ENCODE measurements around the gene STK35.

The STK35 gene

GRCh38 chr20:2054911-2055310 lies 46.7 kb upstream of the STK35 start:
- Histone ChIP-seq H3K9ac (no peak overlapping the region), H3K79me2 (ENCODE audit: insufficient read depth, low read depth) (no peaks in the 10 kb centered on the region), H3K4me2 (no peak overlapping the region), H3K27me3 (ENCODE audit: insufficient read depth, low read depth) (no peaks in the 10 kb centered on the region), H4K20me1 (ENCODE audit: insufficient read depth) (no peaks in the 10 kb centered on the region), H3K4me1 (ENCODE audit: low read depth, poor library complexity, severe bottlenecking) (no peaks in the 10 kb centered on the region), H3K36me3 (ENCODE audit: insufficient read depth) (no peaks in the 10 kb centered on the region), H3K27ac (no peak overlapping the region), H2AFZ (ENCODE audit: low read depth) (no peak overlapping the region), H3K4me3 (IDR thresholded peaks at IDR 0.05; ENCODE audit: insufficient read depth, low read depth, low read length) (no peak overlapping the region)
- no peak for TF ChIP-seq CTCF (conservative IDR thresholded peaks at IDR 0.05; ENCODE audit: low read depth, low read length)

- H3K9ac ChIP-seq, result no peak overlapping the region
Measured at GRCh38 chr20:2059411-2059810, 42.2 kb upstream of the STK35 start.

GRCh38 chr20:2065099-2065498 lies 36.5 kb upstream of the STK35 start:
- Histone ChIP-seq H3K9ac (no peak overlapping the region), H3K27ac (no peak overlapping the region), H3K4me1 (ENCODE audit: low read depth, poor library complexity, severe bottlenecking) (no peaks in the 10 kb centered on the region), H3K27me3 (ENCODE audit: insufficient read depth, low read depth) (no peaks in the 10 kb centered on the region), H3K4me3 (IDR thresholded peaks at IDR 0.05; ENCODE audit: insufficient read depth, low read depth, low read length) (no peak overlapping the region), H3K36me3 (ENCODE audit: insufficient read depth) (no peaks in the 10 kb centered on the region), H4K20me1 (ENCODE audit: insufficient read depth) (no peaks in the 10 kb centered on the region), H3K4me2 (no peak overlapping the region), H3K79me2 (ENCODE audit: insufficient read depth, low read depth) (no peaks in the 10 kb centered on the region), H2AFZ (ENCODE audit: low read depth) (no peak overlapping the region)
- no peak for TF ChIP-seq CTCF (conservative IDR thresholded peaks at IDR 0.05; ENCODE audit: low read depth, low read length)

More at GRCh38 chr20:2059411-2059810, 42.2 kb upstream of the STK35 start:
- Histone ChIP-seq H3K79me2 (ENCODE audit: insufficient read depth, low read depth) (no peaks in the 10 kb centered on the region), H3K4me3 (IDR thresholded peaks at IDR 0.05; ENCODE audit: insufficient read depth, low read depth, low read length) (no peak overlapping the region), H3K36me3 (ENCODE audit: insufficient read depth) (no peaks in the 10 kb centered on the region), H2AFZ (ENCODE audit: low read depth) (no peak overlapping the region), H3K27ac (no peak overlapping the region), H3K4me2 (no peak overlapping the region), H3K27me3 (ENCODE audit: insufficient read depth, low read depth) (no peaks in the 10 kb centered on the region), H3K4me1 (ENCODE audit: low read depth, poor library complexity, severe bottlenecking) (no peaks in the 10 kb centered on the region), H4K20me1 (ENCODE audit: insufficient read depth) (no peaks in the 10 kb centered on the region)
- no peak for TF ChIP-seq CTCF (conservative IDR thresholded peaks at IDR 0.05; ENCODE audit: low read depth, low read length)

- no peak overlapping the region for H3K4me2 ChIP-seq
- no peak overlapping the region for H3K27ac ChIP-seq
- no peaks in the 10 kb centered on the region for H3K4me1 ChIP-seq (ENCODE audit: low read depth, poor library complexity, severe bottlenecking)
- no peaks in the 10 kb centered on the region for H3K36me3 ChIP-seq (ENCODE audit: insufficient read depth)
- H3K79me2 ChIP-seq (ENCODE audit: insufficient read depth, low read depth), result no peaks in the 10 kb centered on the region
- no peak overlapping the region for H2AFZ ChIP-seq (ENCODE audit: low read depth)
- no peak for TF ChIP-seq CTCF (conservative IDR thresholded peaks at IDR 0.05; ENCODE audit: low read depth, low read length)
- no peak overlapping the region for H3K4me3 ChIP-seq (IDR thresholded peaks at IDR 0.05; ENCODE audit: insufficient read depth, low read depth, low read length)
- H3K27me3 ChIP-seq (ENCODE audit: insufficient read depth, low read depth), result no peaks in the 10 kb centered on the region
- no peaks in the 10 kb centered on the region for H4K20me1 ChIP-seq (ENCODE audit: insufficient read depth)
- no peak overlapping the region for H3K9ac ChIP-seq
Measured at GRCh38 chr20:2066461-2067122, 35.0 kb upstream of the STK35 start.

Measured in KMS-11 (cell line).